Measurements from ENCODE around the gene PLA2R1. TPM values are rescaled to one million over a fixed set of nuclear protein-coding genes. Genes with fewer than 3 reads are reported as not detected.

PLA2R1 gene
- total and polyA plus RNA-seq, 2 of the 4 experiments (the other 2 are of a cell fraction) = 0.43 to 0.54 TPM

DNA sequence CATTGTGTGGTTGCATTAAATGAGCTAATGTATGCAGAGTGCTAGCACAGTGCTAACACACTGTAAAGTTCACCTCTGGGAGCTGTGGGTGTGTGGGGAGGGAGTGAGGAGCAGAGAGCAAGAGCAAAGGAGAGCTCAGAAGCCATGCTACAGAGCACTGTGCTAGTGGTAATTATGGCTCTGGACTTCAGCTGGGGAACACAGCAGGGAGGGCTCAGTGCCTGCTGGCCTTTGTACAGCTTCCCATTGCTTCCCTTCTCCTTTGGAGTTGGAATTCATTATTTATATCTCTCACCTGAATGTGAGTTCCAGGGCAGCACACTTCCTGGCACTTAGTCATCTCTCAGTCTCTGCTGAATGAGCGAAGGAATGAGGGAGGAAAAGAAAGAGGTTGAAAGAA, 2.5 kb upstream of the PLA2R1 start:
- H3K4me3 ChIP-seq (ENCODE audit: insufficient read depth, low read depth, low read length) = no peak overlapping the region
- H4K8ac ChIP-seq (ENCODE audit: low read depth in 2 of 2, low read length in 2 of 2) = no peak overlapping the region
- H3K4me2 ChIP-seq (ENCODE audit: low read depth, low read length) = no peak overlapping the region
- no peak overlapping the region for H2BK120ac ChIP-seq (ENCODE audit: low read depth, low read length)
- H3K18ac ChIP-seq (ENCODE audit: low read depth, low read length) = no peak overlapping the region
- no TSS peak for BruUV-seq (replicated peaks)
- POLR2A ChIA-PET (ENCODE audit: unreplicated experiment) = no interaction called here
- in situ Hi-C loops (cut with MboI; ENCODE audit: low sequenced_read_pairs) = no loop called here
- no peak overlapping the region for H3K56ac ChIP-seq (ENCODE audit: extremely low read depth, insufficient read depth, low read length)
- no peak overlapping the region for H4K5ac ChIP-seq (ENCODE audit: low read depth, low read length)
- no peak overlapping the region for H2BK5ac ChIP-seq (ENCODE audit: low read depth, low read length, poor library complexity, severe bottlenecking)
- H3K79me1 ChIP-seq (ENCODE audit: low read depth in 1 of 2, low read length in 2 of 2) = no peaks in the 10 kb centered on the region
- no peak overlapping the region for H2BK20ac ChIP-seq (ENCODE audit: low read depth, low read length)
- no peaks in the 10 kb centered on the region for H4K20me1 ChIP-seq (ENCODE audit: insufficient read depth, low read length)
- ATAC-seq (ENCODE audit: low read depth) (no peak), DNase-seq (no peak)
- peaks cover 23% of the 10 kb centered on the region for H3K27me3 ChIP-seq (ENCODE audit: control insufficient read depth, insufficient read depth, low read length)
- no peak overlapping the region for H3K4ac ChIP-seq (ENCODE audit: low read depth, low read length)
- no peak overlapping the region for H2AK5ac ChIP-seq (ENCODE audit: low read depth, low read length)
- H3K9me1 ChIP-seq (ENCODE audit: insufficient read depth, low read length) = no peaks in the 10 kb centered on the region
- dilution Hi-C loops (cut with HindIII; ENCODE audit: low sequenced_read_pairs, unreplicated experiment) = no loop called here
- intact Hi-C loops (cut with micrococcal nuclease) = no loop called here
- no peak overlapping the region for H3K27ac ChIP-seq (ENCODE audit: insufficient read depth, low read length)
- H3K9ac ChIP-seq (ENCODE audit: low read depth, low read length) = no peak overlapping the region
- H4K91ac ChIP-seq (ENCODE audit: insufficient read depth, low read depth, low read length) = no peak overlapping the region
- H3K4me1 ChIP-seq (ENCODE audit: control insufficient read depth, insufficient read depth, low read length) = no peaks in the 10 kb centered on the region
- no peak for TF ChIP-seq FOS (IDR thresholded peaks at IDR 0.05; ENCODE audit: low read depth, low read length)
- TF ChIP-seq CTCF (conservative IDR thresholded peaks at IDR 0.05; ENCODE audit: low read depth, low read length) = no peak
- no peak for TF ChIP-seq MAFK (IDR thresholded peaks at IDR 0.05; ENCODE audit: low read depth, low read length)
- no peak for TF ChIP-seq RAD21 (IDR thresholded peaks at IDR 0.05; ENCODE audit: low read length)
- no peak for TF ChIP-seq ELK1 (IDR thresholded peaks at IDR 0.05; ENCODE audit: borderline replicate concordance, low read depth, low read length)
- no peak for TF ChIP-seq USF2 (IDR thresholded peaks at IDR 0.05; ENCODE audit: low read depth, low read length)
- no peak for TF ChIP-seq CHD1 (IDR thresholded peaks at IDR 0.05; ENCODE audit: low read depth, low read length)
- TF ChIP-seq SMC3 (IDR thresholded peaks at IDR 0.05; ENCODE audit: low read depth, low read length) = no peak
- TF ChIP-seq CEBPB (IDR thresholded peaks at IDR 0.05; ENCODE audit: low read depth, low read length) = no peak
- TF ChIP-seq RCOR1 (IDR thresholded peaks at IDR 0.05; ENCODE audit: insufficient replicate concordance, low read length) = no peak
- no peak for TF ChIP-seq RFX5 (IDR thresholded peaks at IDR 0.05; ENCODE audit: low read depth, low read length)
- no peak for TF ChIP-seq MAZ (IDR thresholded peaks at IDR 0.05; ENCODE audit: borderline replicate concordance, low read depth, low read length)
- TF ChIP-seq BHLHE40 (IDR thresholded peaks at IDR 0.05; ENCODE audit: low read depth, low read length) = no peak
- no peak for TF ChIP-seq MXI1 (IDR thresholded peaks at IDR 0.05; ENCODE audit: borderline replicate concordance, low read depth, low read length)
- TF ChIP-seq POLR2A (IDR thresholded peaks at IDR 0.05; ENCODE audit: low read depth, low read length) = no peak
- no peak for TF ChIP-seq NFE2L2 (IDR thresholded peaks at IDR 0.05; ENCODE audit: low read depth, low read length)
- H2BK15ac ChIP-seq (ENCODE audit: low read depth, low read length) = no peak overlapping the region
- H2AFZ ChIP-seq (replicated peaks; ENCODE audit: low read length, poor library complexity) = no peak overlapping the region
- H3K23ac ChIP-seq (ENCODE audit: low read depth, low read length) = no peak overlapping the region
- WGBS, 2 experiments (ENCODE audit: extremely low coverage in 2 of 2, insufficient read length in 1 of 2) = no CpG with 5 or more reads among the region's 1 CpG
- H2AK9ac ChIP-seq (replicated peaks; ENCODE audit: low read depth, low read length, poor library complexity) = no peak overlapping the region
- 0 out of 2 replicates have a peak, but pooled peaks cover 1% of the 10 kb centered on the region for H3K9me3 ChIP-seq (ENCODE audit: control insufficient read depth, insufficient read depth, low read length)
- CTCF ChIA-PET = no interaction called here
- H3K36me3 ChIP-seq (ENCODE audit: control insufficient read depth, insufficient read depth, low read length) = no peaks in the 10 kb centered on the region
- H3K14ac ChIP-seq (replicated peaks; ENCODE audit: low read depth, low read length) = no peak overlapping the region
